Activated T-cell treated with anti-CD3 and anti-CD28 coated beads, Interleukin-2, amount 50 U/mL, for 72 hours (primary cell): Measurements from ENCODE around the gene HNRNPUL2. TPM values are rescaled to one million over a fixed set of nuclear protein-coding genes. Genes with fewer than 3 reads are reported as not detected.
"Not testable (repeated sequence)": the region's sequence is repeated elsewhere in the genome, so short reads cannot be mapped to it uniquely, and the experiment has no call there.

Source experiments
- ATAC-seq, 2 donors: fragments of 150-1000 bp; cut with Tn5 transposase; replicated peaks in 1 of 2; 2 replicates each; pipeline ENCODE4 v1.10.0; 2021; ENCODE audit warnings: moderate library complexity in 2 of 2, mild to moderate bottlenecking in 1 of 2
- DNase-seq, 2 donors: peaks; one replicate each; pipeline ENCODE4 v3.0.0; 2021 to 2022; ENCODE audit warnings: mixed read lengths in 1 of 2
- H3K27ac Mint-ChIP-seq: one replicate; pipeline ENCODE4 v1.8.0; 2022; ENCODE audit warnings: mild to moderate bottlenecking, moderate library complexity, mixed read lengths
- H3K27me3 Mint-ChIP-seq: one replicate; pipeline ENCODE4 v1.8.0; 2022; ENCODE audit warnings: low read depth, mixed read lengths
- H3K36me3 Mint-ChIP-seq, 2 donors: one replicate each; pipeline ENCODE4 v1.8.0; 2022; ENCODE audit warnings: mixed read lengths in 2 of 2, mild to moderate bottlenecking in 1 of 2; ENCODE audit not compliant: insufficient read depth in 2 of 2
- H3K4me1 Mint-ChIP-seq: one replicate; pipeline ENCODE4 v1.8.0; 2022; ENCODE audit warnings: low read depth, mixed read lengths
- H3K4me3 Mint-ChIP-seq, 2 donors: one replicate each; pipeline ENCODE4 v1.8.0; 2022; ENCODE audit warnings: mild to moderate bottlenecking in 2 of 2, mixed read lengths in 2 of 2, moderate library complexity in 2 of 2
- H3K9me3 Mint-ChIP-seq, 2 donors: one replicate each; pipeline ENCODE4 v1.8.0; 2022; ENCODE audit warnings: mixed read lengths in 2 of 2
- total RNA-seq, 2 donors: library from RNA; stranded (reverse); gene quantifications; one replicate each; pipeline ENCODE4 v1.2.3, GENCODE V29; 2022

The HNRNPUL2 gene
- total RNA-seq, 2 donors from 2014 or later = 56.7 to 66.8 TPM

DNA sequence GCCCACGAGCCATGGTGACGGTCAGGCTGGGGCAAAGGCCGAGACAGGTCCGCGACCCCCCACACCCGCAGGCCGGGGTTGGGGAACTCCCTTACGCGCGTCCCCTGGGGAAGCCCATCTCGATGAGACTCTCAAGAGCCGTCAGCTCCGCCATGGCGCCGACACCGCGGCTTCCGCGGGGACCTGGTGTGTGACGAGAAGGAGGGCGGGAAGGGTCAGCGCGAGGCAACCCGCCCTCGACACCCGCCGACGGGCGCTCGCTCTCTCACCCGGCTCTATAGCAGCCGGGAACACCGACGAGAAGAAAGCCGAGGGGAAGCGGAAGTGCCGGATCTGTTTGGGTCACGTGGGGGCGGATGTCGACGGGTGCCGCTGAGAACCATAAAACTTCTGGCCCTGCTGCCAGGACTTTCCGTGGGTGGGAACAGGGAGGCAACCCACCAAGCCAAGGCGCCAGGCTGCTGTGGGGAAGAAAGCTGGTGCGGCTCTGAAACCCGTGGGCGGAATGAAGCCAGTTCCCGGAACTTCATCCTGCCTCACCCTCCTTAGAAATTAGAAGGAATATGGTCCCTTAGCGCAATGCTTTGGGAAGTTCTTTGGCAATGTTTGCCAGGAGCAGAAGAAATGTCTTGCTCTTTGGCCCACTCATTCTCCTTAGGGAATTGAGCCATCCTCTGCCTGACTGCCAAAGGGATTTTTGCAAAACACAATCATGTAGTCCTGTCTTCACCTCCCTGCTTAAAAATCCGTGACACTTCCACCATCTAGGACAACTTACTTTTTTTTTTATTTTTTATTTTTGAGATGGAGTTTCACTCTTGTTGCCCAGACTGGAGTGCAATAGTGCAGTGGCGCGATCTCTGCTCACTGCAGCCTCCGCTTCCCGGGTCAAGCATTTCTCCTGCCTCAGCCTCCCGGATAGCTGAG lies 48.2 kb downstream of the HNRNPUL2 start, which contains the start of gene UBXN1:
Gene UBXN1, minus strand, starts transcription at position 304 of the 927 bp plus-strand sequence. Its CDS starts 150 bp downstream, at position 154.
- Mint-ChIP-seq H3K4me1 (peaks cover 50% of the 10 kb centered on the region), H3K27ac (peak within 1 kb of the TSS; percentile 93), H3K27me3 (no peaks in the 10 kb centered on the region), H3K4me3 (peak within 1 kb of the TSS; percentile 76 to 80), H3K9me3 (no peaks in the 10 kb centered on the region), H3K36me3 (peaks cover 7 to 16% of the 10 kb centered on the region in 2 donors)
- peak; percentile 90 to 93 for ATAC-seq
- peak; percentile 86 to 89 for DNase-seq

DNA sequence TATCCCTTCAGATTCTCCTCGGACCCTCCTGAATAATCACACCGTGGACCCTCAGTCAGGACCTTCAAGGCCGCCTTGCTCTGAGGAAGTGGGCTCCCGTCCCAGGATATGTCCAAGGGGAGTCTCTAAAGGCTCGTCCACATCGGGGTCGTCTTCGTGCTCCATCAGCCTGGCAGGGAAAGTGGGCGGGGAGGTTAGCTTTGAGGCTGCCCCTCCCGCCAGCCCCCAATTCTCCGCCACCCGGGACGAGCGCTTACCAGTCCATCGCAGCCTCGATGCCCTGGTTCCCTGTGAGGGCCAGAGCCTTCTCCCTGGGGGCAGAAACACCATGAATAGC lies 48.9 kb downstream of the HNRNPUL2 start:
- peaks cover 54% of the 10 kb centered on the region for H3K4me1 Mint-ChIP-seq
- H3K36me3 Mint-ChIP-seq = peaks cover 7 to 18% of the 10 kb centered on the region in 2 donors
- H3K9me3 Mint-ChIP-seq = no peaks in the 10 kb centered on the region
- H3K27me3 Mint-ChIP-seq = no peaks in the 10 kb centered on the region
- ATAC-seq (peak in 1 of 2 donors; percentile 4), DNase-seq (no peak)
- peak overlapping the region; percentile 93 for H3K27ac Mint-ChIP-seq
- H3K4me3 Mint-ChIP-seq = peak overlapping the region; percentile 76 to 80

DNA sequence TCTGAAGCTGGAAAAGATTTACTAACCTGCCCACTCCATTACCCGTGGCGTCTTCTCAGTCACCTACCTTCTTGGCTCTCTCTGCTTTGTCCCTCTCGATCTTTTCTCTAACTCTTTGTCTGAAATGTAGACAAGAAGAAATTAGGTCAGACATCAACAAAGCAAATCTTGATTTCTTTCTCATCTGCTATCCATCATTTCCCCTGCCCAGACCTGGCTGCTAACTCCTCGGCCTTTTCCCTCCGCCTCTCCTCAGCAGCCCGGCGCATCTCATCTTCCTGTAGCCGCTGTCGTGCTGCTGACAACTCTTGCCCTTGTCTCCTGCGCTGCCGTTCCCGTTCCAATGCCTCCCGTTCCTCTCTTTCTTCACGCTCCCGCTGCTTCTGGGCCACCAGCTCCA lies 49.5 kb downstream of the HNRNPUL2 start:
- peak overlapping the region; percentile 76 for H3K27ac Mint-ChIP-seq
- peaks cover 7 to 18% of the 10 kb centered on the region in 2 donors for H3K36me3 Mint-ChIP-seq
- ATAC-seq = no peak
- H3K27me3 Mint-ChIP-seq = no peaks in the 10 kb centered on the region
- DNase-seq = no peak
- H3K9me3 Mint-ChIP-seq = no peaks in the 10 kb centered on the region
- H3K4me3 Mint-ChIP-seq = peak overlapping the region; percentile 76 to 80
- peaks cover 58% of the 10 kb centered on the region for H3K4me1 Mint-ChIP-seq

DNA sequence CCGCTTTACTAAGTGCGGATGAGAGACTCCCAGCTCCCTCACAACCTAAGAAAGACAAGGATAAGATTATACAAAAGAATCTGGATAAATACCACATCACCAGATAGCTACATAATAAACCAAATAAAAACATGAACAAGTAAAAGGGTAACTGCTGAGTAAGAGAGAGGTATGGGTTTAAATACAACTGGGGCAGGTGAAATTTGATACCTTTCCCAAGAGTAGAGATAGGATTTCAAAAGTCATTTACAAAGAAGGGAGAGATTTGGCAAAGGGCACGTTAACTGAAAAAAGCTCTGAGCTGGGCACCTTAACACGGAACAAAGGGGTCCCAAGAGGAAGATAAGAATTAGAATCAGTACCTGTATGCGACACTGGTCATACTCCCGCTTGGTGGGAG lies 50.1 kb downstream of the HNRNPUL2 start:
- Mint-ChIP-seq H3K4me1 (peaks cover 64% of the 10 kb centered on the region), H3K27me3 (no peaks in the 10 kb centered on the region), H3K27ac (peak overlapping the region; percentile 97), H3K4me3 (peak overlapping the region; percentile 52 to 81), H3K36me3 (peaks cover 7 to 18% of the 10 kb centered on the region in 2 donors), H3K9me3 (no peaks in the 10 kb centered on the region)
- DNase-seq (no peak), ATAC-seq (no peak)

DNA sequence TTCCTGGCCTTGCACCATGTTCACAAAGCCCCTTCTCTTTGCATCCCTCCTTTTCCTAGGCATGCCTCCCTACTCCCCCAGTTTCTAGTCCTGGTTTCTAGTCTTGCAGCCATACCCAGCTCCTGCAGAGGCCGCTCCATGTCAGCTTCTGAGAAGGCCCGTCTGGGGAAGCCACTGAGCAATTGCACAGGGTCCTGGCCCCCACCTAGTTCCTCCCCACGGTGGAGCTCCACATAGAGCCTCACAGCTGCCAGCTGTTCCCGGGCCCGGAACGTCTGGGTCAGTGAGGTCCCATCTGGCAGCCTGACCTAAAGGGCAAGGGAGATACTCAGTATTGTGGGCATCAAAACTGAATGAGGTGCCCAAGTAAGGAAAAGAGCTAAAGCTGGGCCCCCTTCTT lies 50.6 kb downstream of the HNRNPUL2 start:
- H3K27ac Mint-ChIP-seq = peak overlapping the region; percentile 97
- no peak for DNase-seq
- H3K9me3 Mint-ChIP-seq = no peaks in the 10 kb centered on the region
- peak overlapping the region; percentile 52 to 81 for H3K4me3 Mint-ChIP-seq
- ATAC-seq = no peak
- H3K4me1 Mint-ChIP-seq = peaks cover 66% of the 10 kb centered on the region
- H3K27me3 Mint-ChIP-seq = no peaks in the 10 kb centered on the region
- H3K36me3 Mint-ChIP-seq = peaks cover 7 to 18% of the 10 kb centered on the region in 2 donors

DNA sequence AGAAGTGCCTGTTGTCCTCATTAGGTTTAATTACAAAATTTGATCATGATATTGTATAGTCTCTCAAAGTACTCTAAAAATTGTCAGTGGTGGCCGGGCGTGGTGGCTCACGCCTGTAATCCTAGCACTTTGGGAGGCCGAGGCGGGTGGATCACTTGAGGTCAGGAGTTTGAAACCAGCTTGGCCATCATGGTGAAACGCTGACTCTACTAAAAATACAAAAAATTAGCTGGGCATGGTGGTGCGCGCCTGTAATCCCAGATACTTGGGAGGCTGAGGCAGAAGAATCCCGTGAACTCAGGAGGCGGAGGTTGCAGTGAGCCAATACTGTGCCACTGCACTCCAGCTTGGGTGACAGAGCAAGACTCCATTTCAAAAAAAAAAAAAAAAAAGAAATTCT lies 51.8 kb downstream of the HNRNPUL2 start:
- not testable (repeated sequence) for H3K27ac Mint-ChIP-seq
- H3K36me3 Mint-ChIP-seq = peaks cover 11 to 21% of the 10 kb centered on the region in 2 donors

DNA sequence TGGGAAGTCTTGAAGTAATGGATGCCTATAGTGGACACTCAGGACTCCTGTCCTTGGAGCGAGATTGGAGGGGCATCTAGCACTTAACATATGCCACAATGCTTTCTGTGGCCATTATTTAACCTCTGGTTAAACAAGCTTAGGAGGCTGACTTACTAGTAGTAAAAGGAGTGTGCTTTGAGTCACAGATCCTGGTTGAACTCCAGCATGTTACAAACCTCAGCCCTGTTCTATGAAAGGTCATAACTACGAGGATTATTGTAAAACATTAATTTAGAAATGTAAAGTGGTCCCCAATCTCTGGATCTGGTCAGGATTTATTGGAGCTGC lies 54.1 kb downstream of the HNRNPUL2 start:
- H3K27ac Mint-ChIP-seq = no peak overlapping the region
- H3K4me1 Mint-ChIP-seq = peaks cover 66% of the 10 kb centered on the region
- H3K27me3 Mint-ChIP-seq = no peaks in the 10 kb centered on the region
- H3K36me3 Mint-ChIP-seq = peaks cover 11 to 23% of the 10 kb centered on the region in 2 donors
- ATAC-seq (no peak), DNase-seq (no peak)
- H3K4me3 Mint-ChIP-seq = peak overlapping the region; percentile 92 to 100
- H3K9me3 Mint-ChIP-seq = no peaks in the 10 kb centered on the region

More for the DNA sequence above, 51.8 kb downstream of the HNRNPUL2 start:
- H3K9me3 Mint-ChIP-seq, DNase-seq, H3K27me3 Mint-ChIP-seq, ATAC-seq, H3K4me3 Mint-ChIP-seq: not testable (repeated sequence)
- H3K4me1 Mint-ChIP-seq = peaks cover 68% of the 10 kb centered on the region

DNA sequence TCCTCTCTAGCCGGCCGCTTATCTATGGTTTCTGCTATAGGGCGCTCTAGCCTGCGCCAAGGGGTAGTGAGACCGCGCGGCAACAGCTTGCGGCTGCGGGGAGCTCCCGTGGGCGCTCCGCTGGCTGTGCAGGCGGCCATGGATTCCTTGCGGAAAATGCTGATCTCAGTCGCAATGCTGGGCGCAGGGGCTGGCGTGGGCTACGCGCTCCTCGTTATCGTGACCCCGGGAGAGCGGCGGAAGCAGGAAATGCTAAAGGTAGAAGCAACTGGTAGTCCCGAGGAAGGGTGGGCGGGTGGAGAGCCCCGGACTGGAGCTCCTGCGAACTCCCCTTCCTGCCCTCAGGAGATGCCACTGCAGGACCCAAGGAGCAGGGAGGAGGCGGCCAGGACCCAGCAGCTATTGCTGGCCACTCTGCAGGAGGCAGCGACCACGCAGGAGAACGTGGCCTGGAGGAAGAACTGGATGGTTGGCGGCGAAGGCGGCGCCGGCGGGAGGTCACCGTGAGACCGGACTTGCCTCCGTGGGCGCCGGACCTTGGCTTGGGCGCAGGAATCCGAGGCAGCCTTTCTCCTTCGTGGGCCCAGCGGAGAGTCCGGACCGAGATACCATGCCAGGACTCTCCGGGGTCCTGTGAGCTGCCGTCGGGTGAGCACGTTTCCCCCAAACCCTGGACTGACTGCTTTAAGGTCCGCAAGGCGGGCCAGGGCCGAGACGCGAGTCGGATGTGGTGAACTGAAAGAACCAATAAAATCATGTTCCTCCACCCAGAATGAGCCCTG lies 55.5 kb downstream of the HNRNPUL2 start, which contains the start of the genes LBHD1 and UQCC3:
Gene LBHD1, minus strand, starts transcription at position 660 of the 782 bp plus-strand sequence. CDS start 2,236 bp downstream, outside the sequence.
Gene UQCC3, plus strand, starts transcription at position 66 of the 782 bp plus-strand sequence. Its CDS starts 73 bp downstream, at position 139.
- Mint-ChIP-seq H3K4me3 (peak within 1 kb of the TSS; percentile 92 to 100), H3K9me3 (no peaks in the 10 kb centered on the region), H3K27ac (peak within 1 kb of the TSS; percentile 94), H3K27me3 (no peaks in the 10 kb centered on the region), H3K4me1 (peaks cover 66% of the 10 kb centered on the region), H3K36me3 (peaks cover 9 to 14% of the 10 kb centered on the region in 2 donors)
- peak; percentile 85 to 88 for ATAC-seq
- peak; percentile 83 to 86 for DNase-seq

DNA sequence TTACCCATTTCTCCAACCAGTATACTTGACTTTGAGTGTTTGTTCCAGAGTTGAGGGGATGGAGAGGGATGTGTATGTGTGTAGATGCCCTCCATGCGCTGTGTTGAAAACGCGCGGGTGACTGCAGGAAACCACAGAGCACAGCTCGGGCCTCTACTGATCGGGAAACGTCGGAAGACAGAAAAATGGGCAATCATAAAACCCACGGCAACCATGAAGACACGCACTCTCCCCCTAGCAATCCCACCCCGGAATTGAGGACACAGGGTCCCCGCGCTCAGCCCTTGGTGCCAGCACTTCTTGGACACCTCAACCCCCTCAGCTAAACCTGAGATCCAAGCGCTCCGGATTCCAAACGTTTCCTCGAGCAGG lies 56.0 kb downstream of the HNRNPUL2 start:
- H3K4me3 Mint-ChIP-seq = peak overlapping the region; percentile 92 to 100
- ATAC-seq = peak; percentile 24 to 35
- H3K4me1 Mint-ChIP-seq = peaks cover 66% of the 10 kb centered on the region
- DNase-seq = peak in 1 of 2 donors; percentile 34
- H3K36me3 Mint-ChIP-seq = peaks cover 10 to 17% of the 10 kb centered on the region in 2 donors
- no peaks in the 10 kb centered on the region for H3K27me3 Mint-ChIP-seq
- H3K9me3 Mint-ChIP-seq = no peaks in the 10 kb centered on the region
- peak overlapping the region; percentile 91 for H3K27ac Mint-ChIP-seq

DNA sequence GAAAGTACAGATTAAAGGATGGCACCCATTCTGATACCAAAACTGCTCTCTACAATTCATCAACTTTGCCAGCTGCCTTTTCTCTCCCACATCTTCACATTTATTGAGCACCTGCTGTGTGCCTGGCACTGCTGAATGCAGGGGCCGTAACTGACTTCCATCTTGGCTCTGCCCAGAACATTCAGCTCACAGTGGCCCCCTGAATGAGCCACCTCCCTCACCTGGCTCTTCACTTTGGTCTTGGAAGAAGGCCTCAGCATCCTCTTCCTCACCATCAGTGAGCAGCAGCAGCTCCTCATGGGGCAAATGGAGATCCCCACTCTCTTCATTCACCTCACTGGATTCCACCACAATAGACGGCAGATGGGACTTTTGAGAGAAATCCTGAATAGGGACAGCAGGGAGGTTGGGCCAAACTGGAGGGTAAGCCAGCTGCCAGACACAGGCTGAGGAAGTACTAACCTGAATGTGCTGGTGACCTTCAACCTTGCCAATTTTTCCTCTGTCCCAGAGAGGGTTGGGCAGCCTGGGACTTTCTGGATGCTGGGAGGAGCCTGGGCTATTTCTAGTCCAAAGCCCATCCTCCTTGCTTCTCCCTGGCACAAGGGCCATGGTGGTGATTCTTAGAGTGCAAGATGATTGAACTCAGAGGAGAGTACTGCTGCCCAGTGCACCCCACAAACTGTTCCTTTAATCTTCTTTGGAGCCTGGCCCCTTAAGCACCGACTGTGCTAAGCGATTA lies 57.7 kb downstream of the HNRNPUL2 start:
- Mint-ChIP-seq H3K36me3 (peaks cover 7 to 13% of the 10 kb centered on the region in 2 donors), H3K4me1 (peaks cover 61% of the 10 kb centered on the region), H3K27me3 (no peaks in the 10 kb centered on the region), H3K9me3 (no peaks in the 10 kb centered on the region), H3K27ac (peak overlapping the region; percentile 91), H3K4me3 (peak overlapping the region; percentile 92 to 100)
- no peak for ATAC-seq
- no peak for DNase-seq

DNA sequence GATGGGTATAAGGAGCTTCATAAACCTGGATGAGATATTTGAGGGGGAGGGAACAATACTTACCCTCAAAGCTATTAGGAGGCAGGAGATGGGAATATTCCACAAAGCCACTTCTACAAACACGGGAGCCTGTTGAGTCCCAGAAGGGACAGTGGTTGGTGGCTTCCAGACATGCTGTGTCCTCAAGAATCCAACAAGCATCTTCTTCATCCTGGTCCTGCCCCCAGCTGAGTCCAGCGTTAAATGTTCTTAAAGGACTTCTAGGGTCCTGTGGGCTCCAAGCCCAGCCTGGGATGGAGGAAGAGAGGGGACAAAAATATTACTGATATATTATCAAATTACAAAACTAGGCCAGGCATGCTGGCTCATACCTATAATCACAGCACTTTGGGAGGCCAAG lies 59.8 kb downstream of the HNRNPUL2 start:
- H3K4me1 Mint-ChIP-seq = peaks cover 58% of the 10 kb centered on the region
- DNase-seq = no peak

DNA sequence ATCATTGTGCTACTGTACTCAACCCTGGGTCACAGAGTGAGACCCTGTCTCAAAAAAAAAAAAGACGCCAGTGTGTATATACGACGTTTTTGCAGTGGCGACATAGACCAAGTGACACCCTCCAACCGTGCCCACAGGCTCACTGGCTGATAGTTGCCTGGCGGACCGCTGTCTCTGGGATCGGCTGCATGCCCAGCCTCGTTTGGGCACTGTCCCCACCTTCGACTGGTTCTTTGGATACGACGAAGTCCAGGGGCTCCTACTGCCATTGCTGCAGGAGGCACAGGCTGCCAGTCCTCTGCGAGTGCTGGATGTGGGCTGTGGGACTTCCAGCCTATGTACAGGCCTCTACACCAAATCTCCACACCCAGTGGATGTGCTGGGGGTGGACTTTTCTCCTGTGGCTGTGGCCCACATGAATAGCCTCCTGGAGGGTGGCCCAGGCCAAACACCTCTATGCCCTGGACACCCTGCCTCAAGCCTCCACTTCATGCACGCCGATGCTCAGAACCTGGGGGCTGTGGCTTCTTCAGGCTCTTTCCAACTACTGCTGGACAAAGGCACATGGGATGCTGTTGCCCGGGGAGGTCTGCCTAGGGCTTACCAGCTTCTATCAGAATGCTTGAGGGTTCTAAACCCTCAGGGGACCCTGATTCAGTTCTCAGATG lies 60.9 kb downstream of the HNRNPUL2 start:
- Mint-ChIP-seq H3K27me3 (no peaks in the 10 kb centered on the region), H3K36me3 (peaks cover 8 to 18% of the 10 kb centered on the region in 2 donors), H3K27ac (peak overlapping the region; percentile 95), H3K4me3 (peak overlapping the region; percentile 96 to 97), H3K9me3 (no peaks in the 10 kb centered on the region), H3K4me1 (peaks cover 56% of the 10 kb centered on the region)
- DNase-seq = no peak
- ATAC-seq = no peak

More for the DNA sequence above, 59.8 kb downstream of the HNRNPUL2 start:
- Mint-ChIP-seq H3K9me3 (no peaks in the 10 kb centered on the region), H3K27me3 (no peaks in the 10 kb centered on the region), H3K4me3 (peak overlapping the region; percentile 96 to 97), H3K27ac (peak overlapping the region; percentile 95), H3K36me3 (peaks cover 8 to 19% of the 10 kb centered on the region in 2 donors)
- no peak for ATAC-seq
